ENCODE data around the gene RAPGEF5. TPM values are rescaled to one million over a fixed set of nuclear protein-coding genes. Genes with fewer than 3 reads are reported as not detected.

The RAPGEF5 gene
- total RNA-seq, 6 experiments from 2014 or later: 15.5 to 56.4 (median 27.1) TPM

GRCh38 chr7:22196429-22196828 lies 160.5 kb downstream of the RAPGEF5 start:
- Histone ChIP-seq H3K4me1 (no peaks in the 10 kb centered on the region), H3K4me3 (no peak overlapping the region), H3K27me3 (no peaks in the 10 kb centered on the region), H3K36me3 (peaks cover 0 to 12% (median 10%) of the 10 kb centered on the region in 4 donors), H3K27ac (no peak overlapping the region), H3K9me3 (no peaks in the 10 kb centered on the region)
- 75% methylated on average over 6 of the region's 6 CpGs for WGBS (ENCODE audit: insufficient coverage, low coverage, low lambda C conversion rate, missing lambda C conversion rate)
- intact Hi-C loops (cut with DNase I): no loop called here
- TF ChIP-seq CTCF (IDR thresholded peaks at IDR 0.05) (no peak), POLR2A (IDR thresholded peaks at IDR 0.05) (no peak)
- DNase-seq (no peak), ATAC-seq (no peak)

GRCh38 chr7:22195397-22196172 lies 161.4 kb downstream of the RAPGEF5 start:
- H3K27ac ChIP-seq: no peak overlapping the region
- no peaks in the 10 kb centered on the region for H3K27me3 ChIP-seq
- ATAC-seq (no peak), DNase-seq (no peak)
- intact Hi-C loops (cut with DNase I): no loop called here
- H3K36me3 ChIP-seq: peaks cover 0 to 12% (median 10%) of the 10 kb centered on the region in 4 donors
- H3K4me1 ChIP-seq: no peaks in the 10 kb centered on the region
- H3K4me3 ChIP-seq: no peak overlapping the region
- 79% methylated on average over 9 of the region's 9 CpGs for WGBS (ENCODE audit: insufficient coverage, low coverage, low lambda C conversion rate, missing lambda C conversion rate)
- no peaks in the 10 kb centered on the region for H3K9me3 ChIP-seq
- TF ChIP-seq POLR2A (IDR thresholded peaks at IDR 0.05): no peak
- no peak for TF ChIP-seq CTCF (IDR thresholded peaks at IDR 0.05)

- TF ChIP-seq CTCF (IDR thresholded peaks at IDR 0.05) (no peak), POLR2A (IDR thresholded peaks at IDR 0.05) (no peak)
- 78% methylated on average over 10 of the region's 10 CpGs for WGBS (ENCODE audit: insufficient coverage, low coverage, low lambda C conversion rate, missing lambda C conversion rate)
- DNase-seq (no peak), ATAC-seq (peak; percentile 25 to 48 (median 47))
- Histone ChIP-seq H3K27ac (no peak overlapping the region), H3K9me3 (no peaks in the 10 kb centered on the region), H3K4me1 (no peaks in the 10 kb centered on the region), H3K36me3 (peaks cover 0 to 12% (median 10%) of the 10 kb centered on the region in 4 donors), H3K4me3 (no peak overlapping the region), H3K27me3 (no peaks in the 10 kb centered on the region)
- intact Hi-C loops (cut with DNase I): no loop called here
Observed at GRCh38 chr7:22194658-22195273, 162.2 kb downstream of the RAPGEF5 start.

- no peak for TF ChIP-seq POLR2A (IDR thresholded peaks at IDR 0.05)
- no peak for TF ChIP-seq CTCF (IDR thresholded peaks at IDR 0.05)
- ATAC-seq (peak in 2 of 4 donors; percentile 19 to 40), DNase-seq (no peak)
- Histone ChIP-seq H3K4me3 (no peak overlapping the region), H3K27me3 (no peaks in the 10 kb centered on the region), H3K27ac (no peak overlapping the region), H3K36me3 (peaks cover 0 to 12% (median 10%) of the 10 kb centered on the region in 4 donors), H3K9me3 (no peaks in the 10 kb centered on the region), H3K4me1 (no peaks in the 10 kb centered on the region)
- 61% methylated on average over 12 of the region's 21 CpGs for WGBS (ENCODE audit: insufficient coverage, low coverage, low lambda C conversion rate, missing lambda C conversion rate)
- intact Hi-C loops (cut with DNase I): no loop called here
Observed at GRCh38 chr7:22193450-22193983, 163.4 kb downstream of the RAPGEF5 start.
